HepG2 (cell line): ENCODE data around the gene KMT2E. TPM values are rescaled to one million over a fixed set of nuclear protein-coding genes. Genes with fewer than 3 reads are reported as not detected.
A peak's percentile ranks its signal among the peaks of the same experiment; 100 is the strongest.

Experiments used
- CEBPG ChIP-seq: IDR thresholded peaks from 2 replicates; pipeline ENCODE4 v1.6.1; 2016
- FOSL2 ChIP-seq: sonication (generic); formaldehyde crosslinking; IDR thresholded peaks from 2 replicates; pipeline ENCODE4 v1.4.0; 2020; ENCODE audit warnings: missing genetic modification reagents
- KDM5B ChIP-seq: sonication (generic); formaldehyde crosslinking; IDR thresholded peaks from 2 replicates; pipeline ENCODE4 v1.4.0; 2020; ENCODE audit warnings: missing genetic modification reagents, mild to moderate bottlenecking, borderline replicate concordance
- NR2F1 ChIP-seq, 2 experiments: fragments of 450-650 bp in 1 of 2; formaldehyde crosslinking in 1 of 2; IDR thresholded peaks; 2 replicates each; pipeline versions ENCODE4 v1.5.0 to v1.6.1; 2016 to 2020; ENCODE audit warnings: mild to moderate bottlenecking in 1 of 2, missing compliant biosample characterization in 1 of 2, missing genetic modification reagents in 1 of 2, moderate library complexity in 1 of 2
- SNAPC2 ChIP-seq: sonication (generic); formaldehyde crosslinking; IDR thresholded peaks from 2 replicates; pipeline ENCODE4 v1.8.1; 2022; ENCODE audit warnings: mild to moderate bottlenecking, missing genetic modification reagents
- SOX6 ChIP-seq, 2 experiments: fragments of 450-650 bp in 1 of 2; sonication (generic) in 1 of 2; formaldehyde crosslinking in 1 of 2; IDR thresholded peaks; 2 replicates each; pipeline versions ENCODE4 v1.4.0 to v1.6.1; 2017 to 2020; ENCODE audit warnings: antibody characterized with exemption in 1 of 2, mild to moderate bottlenecking in 1 of 2, missing genetic modification reagents in 1 of 2
- TRIM24 ChIP-seq: sonication (generic); formaldehyde crosslinking; IDR thresholded peaks from 2 replicates; pipeline ENCODE4 v1.8.0; 2022; ENCODE audit warnings: mild to moderate bottlenecking, missing genetic modification reagents
- U2AF2 ChIP-seq: fragments of 200-400 bp; formaldehyde crosslinking; IDR thresholded peaks from 2 replicates; pipeline ENCODE4 v1.6.1; 2017; ENCODE audit warnings: low read depth, mild to moderate bottlenecking, low read length
- ZNF782 ChIP-seq: sonication (generic); formaldehyde crosslinking; IDR thresholded peaks from 2 replicates; pipeline ENCODE4 v1.4.0; 2020; ENCODE audit warnings: missing genetic modification reagents, mild to moderate bottlenecking, borderline replicate concordance
- polyA plus RNA-seq, 8 experiments: library from polyadenylated mRNA; depleted of rRNA in 3 of 8; stranded (reverse) in 7 of 8; unstranded in 1 of 8; fragments of >200 nt; fragmentation: Illumina TruSeq in 4 of 8; extraction: Trizol in 4 of 8; gene quantifications; 2 replicates each; pipeline versions ENCODE4 v1.2.1 to v1.2.3, GENCODE V29; 2011 to 2016; ENCODE audit warnings: low read depth in 4 of 8, missing spikeins in 1 of 8, mixed read lengths in 1 of 8; ENCODE audit not compliant: insufficient read depth in 1 of 8
- total RNA-seq, 5 experiments: library from RNA; depleted of rRNA; stranded (reverse); fragments of >200 nt; fragmentation: Illumina TruSeq; extraction: Trizol; gene quantifications; 2 replicates each; pipeline ENCODE4 v1.2.3, GENCODE V29; 2016; ENCODE audit warnings: low read depth in 1 of 5
- TF ChIP-seq, protein P1 (sequence below): sonication (generic); formaldehyde crosslinking; IDR thresholded peaks from 2 replicates; pipeline ENCODE4 v1.8.0; 2022; ENCODE audit warnings: mild to moderate bottlenecking, missing genetic modification reagents, moderate library complexity
- TF ChIP-seq, protein P2 (sequence below): sonication (generic); formaldehyde crosslinking; IDR thresholded peaks from 2 replicates; pipeline ENCODE4 v1.4.0; 2020; ENCODE audit warnings: missing genetic modification reagents
- TF ChIP-seq, protein P3 (sequence below): sonication (generic); formaldehyde crosslinking; IDR thresholded peaks from 2 replicates; pipeline ENCODE4 v1.5.1; 2020; ENCODE audit warnings: missing genetic modification reagents, mild to moderate bottlenecking, borderline replicate concordance
- TF ChIP-seq, protein P4 (sequence below): sonication (generic); formaldehyde crosslinking; IDR thresholded peaks from 2 replicates; pipeline ENCODE4 v1.4.0; 2020; ENCODE audit warnings: mild to moderate bottlenecking, missing genetic modification reagents

KMT2E gene
- total and polyA plus RNA-seq, 2 of the 13 experiments (the other 11 are each of a cell fraction or from before 2014, with no cell fraction given): 6.3 to 24.4 TPM

DNA sequence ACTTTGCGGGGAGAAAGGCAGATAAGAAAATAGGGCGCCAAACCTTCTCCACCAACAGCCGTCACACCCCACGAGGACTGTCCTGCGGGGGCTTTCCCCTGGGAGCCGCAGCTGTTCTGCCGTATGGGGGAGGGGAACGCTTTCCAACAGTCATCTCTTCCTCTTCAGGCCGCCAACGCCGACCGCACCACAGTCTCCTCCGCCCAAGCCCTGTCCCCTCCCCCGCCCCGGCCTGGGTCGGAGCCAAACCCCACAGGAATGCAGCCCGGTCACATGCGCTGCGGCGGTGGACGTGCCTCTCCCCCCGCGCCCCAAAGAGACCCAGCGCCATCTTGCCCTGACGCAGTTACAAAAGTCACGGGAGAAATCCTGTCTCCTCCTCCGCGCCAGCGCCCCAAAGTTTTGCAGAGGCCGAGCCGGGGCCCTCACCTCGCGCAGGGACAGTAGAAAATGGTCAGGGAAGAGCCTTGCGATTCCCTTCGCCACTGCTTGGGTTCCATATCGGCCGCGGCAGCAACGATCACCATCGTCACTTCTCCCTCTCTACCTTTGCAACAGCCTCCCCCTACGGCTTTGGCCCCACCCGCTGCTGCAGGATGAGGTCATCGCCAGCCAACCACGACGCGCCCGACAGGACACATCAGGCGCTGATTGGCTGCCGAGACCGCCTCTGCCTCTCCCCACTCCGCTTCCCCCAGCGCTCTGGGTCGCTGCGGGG is 1.3 kb upstream of the KMT2E start (continued):
- TF ChIP-seq, protein P1, sequence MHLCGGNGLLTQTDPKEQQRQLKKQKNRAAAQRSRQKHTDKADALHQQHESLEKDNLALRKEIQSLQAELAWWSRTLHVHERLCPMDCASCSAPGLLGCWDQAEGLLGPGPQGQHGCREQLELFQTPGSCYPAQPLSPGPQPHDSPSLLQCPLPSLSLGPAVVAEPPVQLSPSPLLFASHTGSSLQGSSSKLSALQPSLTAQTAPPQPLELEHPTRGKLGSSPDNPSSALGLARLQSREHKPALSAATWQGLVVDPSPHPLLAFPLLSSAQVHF (CRISPR knock-in tag): 0 out of 2 replicates have a peak, but pooled peaks have one; percentile 68
- TF ChIP-seq, protein P2, sequence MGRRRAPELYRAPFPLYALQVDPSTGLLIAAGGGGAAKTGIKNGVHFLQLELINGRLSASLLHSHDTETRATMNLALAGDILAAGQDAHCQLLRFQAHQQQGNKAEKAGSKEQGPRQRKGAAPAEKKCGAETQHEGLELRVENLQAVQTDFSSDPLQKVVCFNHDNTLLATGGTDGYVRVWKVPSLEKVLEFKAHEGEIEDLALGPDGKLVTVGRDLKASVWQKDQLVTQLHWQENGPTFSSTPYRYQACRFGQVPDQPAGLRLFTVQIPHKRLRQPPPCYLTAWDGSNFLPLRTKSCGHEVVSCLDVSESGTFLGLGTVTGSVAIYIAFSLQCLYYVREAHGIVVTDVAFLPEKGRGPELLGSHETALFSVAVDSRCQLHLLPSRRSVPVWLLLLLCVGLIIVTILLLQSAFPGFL (CRISPR knock-in tag): no peak
- no peak for TF ChIP-seq SOX6 (IDR thresholded peaks at IDR 0.05)
- peak; percentile 77 for TF ChIP-seq SOX6 (CRISPR knock-in tag; IDR thresholded peaks at IDR 0.05)
- TF ChIP-seq SNAPC2 (CRISPR knock-in tag): 0 out of 2 replicates have a peak, but pooled peaks have one; percentile 44
- TF ChIP-seq, protein P3, sequence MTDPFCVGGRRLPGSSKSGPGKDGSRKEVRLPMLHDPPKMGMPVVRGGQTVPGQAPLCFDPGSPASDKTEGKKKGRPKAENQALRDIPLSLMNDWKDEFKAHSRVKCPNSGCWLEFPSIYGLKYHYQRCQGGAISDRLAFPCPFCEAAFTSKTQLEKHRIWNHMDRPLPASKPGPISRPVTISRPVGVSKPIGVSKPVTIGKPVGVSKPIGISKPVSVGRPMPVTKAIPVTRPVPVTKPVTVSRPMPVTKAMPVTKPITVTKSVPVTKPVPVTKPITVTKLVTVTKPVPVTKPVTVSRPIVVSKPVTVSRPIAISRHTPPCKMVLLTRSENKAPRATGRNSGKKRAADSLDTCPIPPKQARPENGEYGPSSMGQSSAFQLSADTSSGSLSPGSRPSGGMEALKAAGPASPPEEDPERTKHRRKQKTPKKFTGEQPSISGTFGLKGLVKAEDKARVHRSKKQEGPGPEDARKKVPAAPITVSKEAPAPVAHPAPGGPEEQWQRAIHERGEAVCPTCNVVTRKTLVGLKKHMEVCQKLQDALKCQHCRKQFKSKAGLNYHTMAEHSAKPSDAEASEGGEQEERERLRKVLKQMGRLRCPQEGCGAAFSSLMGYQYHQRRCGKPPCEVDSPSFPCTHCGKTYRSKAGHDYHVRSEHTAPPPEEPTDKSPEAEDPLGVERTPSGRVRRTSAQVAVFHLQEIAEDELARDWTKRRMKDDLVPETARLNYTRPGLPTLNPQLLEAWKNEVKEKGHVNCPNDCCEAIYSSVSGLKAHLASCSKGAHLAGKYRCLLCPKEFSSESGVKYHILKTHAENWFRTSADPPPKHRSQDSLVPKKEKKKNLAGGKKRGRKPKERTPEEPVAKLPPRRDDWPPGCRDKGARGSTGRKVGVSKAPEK (CRISPR knock-in tag): no peak
- TF ChIP-seq TRIM24: 0 out of 2 replicates have a peak, but pooled peaks have one; percentile 41
- TF ChIP-seq ZNF782 (CRISPR knock-in tag): peak; percentile 94; the same call in 1 of the 2 replicates
- peak; percentile 77; the same call in 1 of the 2 replicates for TF ChIP-seq KDM5B (CRISPR knock-in tag)
- TF ChIP-seq FOSL2 (CRISPR knock-in tag): peak; percentile 46
- TF ChIP-seq NR2F1 (CRISPR knock-in tag; IDR thresholded peaks at IDR 0.05): no peak
- TF ChIP-seq, protein P4, sequence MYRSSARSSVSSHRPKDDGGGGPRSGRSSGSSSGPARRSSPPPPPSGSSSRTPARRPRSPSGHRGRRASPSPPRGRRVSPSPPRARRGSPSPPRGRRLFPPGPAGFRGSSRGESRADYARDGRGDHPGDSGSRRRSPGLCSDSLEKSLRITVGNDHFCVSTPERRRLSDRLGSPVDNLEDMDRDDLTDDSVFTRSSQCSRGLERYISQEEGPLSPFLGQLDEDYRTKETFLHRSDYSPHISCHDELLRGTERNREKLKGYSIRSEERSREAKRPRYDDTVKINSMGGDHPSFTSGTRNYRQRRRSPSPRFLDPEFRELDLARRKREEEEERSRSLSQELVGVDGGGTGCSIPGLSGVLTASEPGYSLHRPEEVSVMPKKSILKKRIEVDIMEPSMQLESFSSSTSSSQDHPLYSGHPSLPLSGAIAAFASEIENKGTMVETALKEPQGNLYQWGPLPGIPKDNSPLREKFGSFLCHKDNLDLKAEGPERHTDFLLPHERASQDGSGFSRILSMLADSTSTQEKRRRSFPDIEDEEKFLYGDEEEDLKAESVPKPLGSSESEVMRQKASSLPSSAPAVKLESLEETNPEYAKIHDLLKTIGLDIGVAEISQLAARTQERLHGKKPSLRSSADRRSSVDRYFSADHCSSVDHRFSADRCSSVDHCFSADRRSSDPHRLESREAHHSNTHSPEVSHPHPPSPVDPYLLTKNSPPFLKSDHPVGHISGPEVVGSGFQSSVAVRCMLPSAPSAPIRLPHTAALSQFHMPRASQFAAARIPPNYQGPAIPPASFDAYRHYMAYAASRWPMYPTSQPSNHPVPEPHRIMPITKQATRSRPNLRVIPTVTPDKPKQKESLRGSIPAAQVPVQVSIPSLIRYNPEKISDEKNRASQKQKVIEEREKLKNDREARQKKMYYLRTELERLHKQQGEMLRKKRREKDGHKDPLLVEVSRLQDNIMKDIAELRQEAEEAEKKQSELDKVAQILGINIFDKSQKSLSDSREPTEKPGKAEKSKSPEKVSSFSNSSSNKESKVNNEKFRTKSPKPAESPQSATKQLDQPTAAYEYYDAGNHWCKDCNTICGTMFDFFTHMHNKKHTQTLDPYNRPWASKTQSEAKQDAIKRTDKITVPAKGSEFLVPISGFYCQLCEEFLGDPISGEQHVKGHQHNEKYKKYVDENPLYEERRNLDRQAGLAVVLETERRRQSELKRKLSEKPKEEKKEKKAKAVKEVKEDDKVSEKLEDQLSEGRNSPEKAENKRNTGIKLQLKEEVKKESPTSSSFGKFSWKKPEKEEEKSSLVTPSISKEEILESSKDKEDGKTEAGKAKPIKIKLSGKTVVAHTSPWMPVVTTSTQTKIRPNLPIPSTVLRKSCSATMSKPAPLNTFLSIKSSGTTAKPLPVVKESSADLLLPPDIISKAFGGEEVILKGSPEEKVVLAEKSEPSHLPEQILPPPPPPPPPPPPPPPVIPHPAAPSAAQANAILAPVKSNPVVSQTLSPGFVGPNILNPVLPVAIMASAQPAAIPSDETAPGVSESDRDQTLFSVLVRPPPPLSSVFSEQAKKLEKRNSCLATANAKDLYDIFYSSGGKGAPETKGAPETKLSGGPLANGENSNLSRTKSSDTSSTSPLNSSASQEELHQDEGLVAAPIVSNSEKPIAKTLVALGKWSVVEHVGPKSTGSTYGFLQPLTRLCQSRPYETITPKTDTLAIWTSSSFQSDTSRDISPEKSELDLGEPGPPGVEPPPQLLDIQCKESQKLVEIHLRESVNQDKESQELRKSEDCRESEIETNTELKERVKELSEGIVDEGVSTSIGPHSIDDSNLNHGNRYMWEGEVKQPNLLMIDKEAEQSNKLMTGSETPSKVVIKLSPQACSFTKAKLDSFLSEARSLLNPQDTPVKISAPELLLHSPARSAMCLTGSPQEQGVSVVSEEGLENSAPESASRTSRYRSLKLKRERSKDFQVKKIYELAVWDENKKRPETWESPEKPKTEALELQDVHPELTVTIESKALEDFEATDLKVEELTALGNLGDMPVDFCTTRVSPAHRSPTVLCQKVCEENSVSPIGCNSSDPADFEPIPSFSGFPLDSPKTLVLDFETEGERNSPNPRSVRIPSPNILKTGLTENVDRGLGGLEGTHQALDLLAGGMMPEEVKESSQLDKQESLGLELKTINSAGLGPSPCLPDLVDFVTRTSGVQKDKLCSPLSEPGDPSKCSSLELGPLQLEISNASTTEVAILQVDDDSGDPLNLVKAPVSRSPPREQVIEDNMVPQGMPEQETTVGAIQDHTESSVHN (CRISPR knock-in tag): peak; percentile 81; the same call in 1 of the 2 replicates
- TF ChIP-seq CEBPG: peak; percentile 33; the same call in 1 of the 2 replicates
- no peak for TF ChIP-seq U2AF2
